ENCODE results near the gene INAFM1.

Gene INAFM1

DNA sequence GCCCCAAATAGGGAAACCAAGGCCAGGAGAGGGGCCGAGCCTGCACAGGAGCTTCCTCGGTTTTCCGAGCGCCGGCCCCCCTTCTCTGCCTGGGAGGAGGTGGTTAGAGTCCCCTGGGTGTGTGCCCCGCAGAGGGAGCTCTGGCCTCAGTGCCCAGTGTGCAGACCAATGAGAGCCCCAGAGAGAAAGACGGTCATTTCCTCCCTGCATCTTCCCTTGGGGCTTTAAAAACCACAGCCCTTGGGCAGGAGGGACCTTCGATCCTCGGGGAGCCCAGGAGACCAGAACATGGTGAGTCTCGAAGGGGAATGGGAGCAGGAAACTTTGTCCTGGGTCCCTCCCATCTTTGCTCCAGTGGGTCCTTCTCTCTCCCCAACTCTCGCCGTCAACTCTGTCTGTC lies 34.9 kb downstream of the INAFM1 start, which contains the start of gene C5AR1:
C5AR1 (plus strand) TSS at position 254 of the 400 bp plus-strand sequence; CDS start at position 289, 35 bp downstream.
- H3K9me3 Mint-ChIP-seq, result no peaks in the 10 kb centered on the region
- no peak for ATAC-seq
- peaks cover 5% of the 10 kb centered on the region for H3K4me1 Mint-ChIP-seq
- no peak for DNase-seq (ENCODE audit: low spot score in 2 of 2)
- H3K27ac Mint-ChIP-seq, result no peak within 1 kb of the TSS
- H3K4me3 Mint-ChIP-seq, result no peak within 1 kb of the TSS
- H3K36me3 Mint-ChIP-seq, result no peaks in the 10 kb centered on the region

DNA sequence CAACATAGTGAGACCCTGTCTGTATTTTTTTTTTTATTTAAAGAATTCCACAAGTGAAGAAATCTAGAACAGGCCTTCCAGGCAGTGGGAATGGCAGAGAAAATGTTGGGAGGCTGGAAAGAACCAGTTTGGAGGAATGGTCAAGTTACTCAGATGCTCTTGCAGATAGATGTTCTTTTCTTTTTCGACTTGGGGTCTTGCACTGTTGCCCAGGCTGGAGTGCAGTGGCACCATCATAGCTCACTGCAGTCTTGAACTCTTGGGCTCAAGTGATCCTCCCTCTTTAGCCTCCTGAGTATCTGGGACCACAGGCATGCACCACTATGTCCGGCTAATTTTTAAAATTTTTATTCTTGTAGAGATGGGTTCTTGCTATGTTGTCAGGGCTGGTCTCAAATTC lies 35.6 kb downstream of the INAFM1 start:
- Mint-ChIP-seq H3K36me3 (no peaks in the 10 kb centered on the region), H3K9me3 (no peaks in the 10 kb centered on the region)

DNA sequence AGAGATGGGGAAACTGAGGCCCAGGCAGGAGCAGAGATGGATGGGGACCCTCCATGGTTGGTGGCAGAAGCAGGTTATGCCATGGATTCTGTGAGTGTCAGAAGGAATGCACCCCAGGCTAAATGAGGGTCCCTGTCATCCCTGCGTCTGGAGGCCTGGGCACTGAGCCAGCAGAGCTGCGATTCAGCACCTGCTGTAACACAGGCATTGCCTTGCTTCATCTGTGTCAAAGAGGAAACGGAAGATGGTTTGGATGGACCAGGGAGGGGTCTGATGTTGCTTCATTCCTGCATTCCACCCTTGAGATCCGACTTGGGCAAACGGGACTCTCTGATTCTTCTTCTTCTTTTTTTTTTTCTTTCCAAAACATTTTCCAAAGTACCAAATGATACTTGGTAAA lies 36.1 kb downstream of the INAFM1 start:
- ATAC-seq (no peak), DNase-seq (ENCODE audit: low spot score in 2 of 2) (no peak)
- Mint-ChIP-seq H3K9me3 (no peaks in the 10 kb centered on the region), H3K36me3 (no peaks in the 10 kb centered on the region), H3K27ac (no peak overlapping the region), H3K4me3 (no peak overlapping the region), H3K4me1 (peaks cover 5% of the 10 kb centered on the region)

More for the DNA sequence above, 35.6 kb downstream of the INAFM1 start:
- Mint-ChIP-seq H3K27ac (no peak overlapping the region), H3K4me3 (no peak overlapping the region), H3K4me1 (peaks cover 4% of the 10 kb centered on the region)
- DNase-seq (ENCODE audit: low spot score in 2 of 2) (no peak), ATAC-seq (no peak)

DNA sequence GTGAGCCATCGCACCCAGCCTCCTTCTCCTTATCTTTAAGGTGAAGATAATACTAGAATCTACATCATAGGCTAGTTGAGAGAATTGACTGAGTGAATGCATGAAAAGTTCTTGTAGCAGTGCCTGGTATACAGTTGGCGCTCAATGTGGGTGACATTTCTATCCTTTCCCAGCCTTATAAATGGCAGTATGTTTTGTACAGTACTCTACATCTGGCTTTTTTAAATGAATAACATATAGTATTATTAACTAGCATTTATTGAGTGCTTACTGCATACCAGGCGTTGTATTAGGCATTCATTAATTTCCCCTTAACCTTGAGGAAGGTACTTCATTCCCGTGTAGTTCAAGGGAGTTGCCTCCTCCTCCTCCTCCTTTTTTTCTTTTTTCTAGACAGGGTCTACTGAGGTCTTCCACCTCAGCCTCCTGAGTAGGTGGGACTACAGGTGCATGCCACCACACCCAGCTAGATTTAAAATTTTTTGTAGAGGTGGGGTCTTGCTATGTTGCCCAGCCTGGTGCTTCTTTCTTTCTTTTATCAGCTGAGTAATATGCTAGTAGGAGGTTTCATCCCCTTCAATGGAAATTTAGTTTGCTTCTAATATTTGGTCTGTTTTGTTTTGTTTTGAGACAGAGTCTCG lies 37.8 kb downstream of the INAFM1 start:
- Mint-ChIP-seq H3K4me1 (peaks cover 5% of the 10 kb centered on the region), H3K4me3 (no peak overlapping the region), H3K27ac (no peak overlapping the region), H3K9me3 (no peaks in the 10 kb centered on the region), H3K36me3 (no peaks in the 10 kb centered on the region)
- DNase-seq (ENCODE audit: low spot score in 2 of 2) (no peak), ATAC-seq (no peak)

DNA sequence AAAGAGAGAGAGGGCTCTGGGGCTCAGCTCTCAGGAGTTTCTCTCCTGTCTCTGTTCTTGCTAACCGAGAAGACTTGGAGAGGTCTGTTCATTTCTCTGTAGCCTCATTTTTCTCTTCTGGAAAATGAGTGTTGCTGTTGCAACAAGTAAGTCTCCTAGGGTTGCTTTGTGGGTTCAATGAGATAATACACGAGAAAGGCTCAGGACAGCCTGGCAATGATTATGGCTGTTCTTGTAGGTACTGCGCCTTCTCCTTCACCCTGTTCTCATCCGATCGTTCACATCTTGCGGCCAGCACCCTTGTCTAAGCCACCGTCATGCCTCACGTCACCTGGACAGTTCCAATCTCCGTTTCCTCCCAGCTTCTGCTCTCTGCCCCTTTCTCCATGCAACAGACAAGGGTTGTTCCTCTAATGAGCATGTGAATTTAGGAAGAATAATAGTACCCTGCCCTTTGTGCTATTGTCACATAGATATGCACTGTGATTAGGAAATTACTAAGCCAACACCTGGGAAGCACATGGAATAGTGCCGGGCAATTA lies 39.1 kb downstream of the INAFM1 start:
- H3K4me1 Mint-ChIP-seq, result peaks cover 5% of the 10 kb centered on the region
- ATAC-seq (no peak), DNase-seq (ENCODE audit: low spot score in 2 of 2) (no peak)
- no peaks in the 10 kb centered on the region for H3K9me3 Mint-ChIP-seq
- no peaks in the 10 kb centered on the region for H3K36me3 Mint-ChIP-seq
- H3K4me3 Mint-ChIP-seq, result no peak overlapping the region
- H3K27ac Mint-ChIP-seq, result no peak overlapping the region

DNA sequence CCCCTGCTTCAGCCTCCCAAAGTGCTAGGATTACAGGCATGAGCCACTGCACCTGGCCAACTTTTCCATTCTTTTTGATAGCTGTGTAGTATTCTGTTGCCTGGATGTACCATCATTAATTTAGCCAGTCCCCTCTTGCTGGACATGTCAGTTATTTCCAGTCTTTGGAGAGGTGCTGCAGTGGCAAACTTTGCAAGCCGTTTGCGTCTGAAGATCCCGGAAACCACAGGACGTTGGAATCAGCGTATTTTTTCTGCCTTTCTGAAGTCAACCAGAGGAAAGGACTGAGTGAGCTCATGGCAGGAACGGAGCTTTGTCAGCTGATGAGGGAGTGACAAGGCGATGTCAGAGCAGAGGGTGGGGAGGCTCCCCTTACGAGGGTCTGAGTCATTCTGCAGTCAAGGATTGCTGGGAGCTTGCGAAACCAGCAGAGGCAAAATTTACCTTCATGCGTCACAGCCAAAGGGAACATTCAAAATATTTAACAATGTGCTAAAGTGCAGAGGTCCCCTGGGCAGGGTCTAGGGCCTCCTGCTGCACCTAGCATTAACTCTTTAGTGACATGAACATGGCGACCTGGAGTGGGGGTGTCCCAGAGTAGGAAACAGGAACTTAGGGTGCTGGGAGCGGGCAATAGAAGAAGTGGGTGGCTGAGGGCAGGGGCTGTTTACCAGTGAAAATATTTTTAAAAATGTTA lies 40.6 kb downstream of the INAFM1 start:
- H3K9me3 Mint-ChIP-seq, result no peaks in the 10 kb centered on the region
- peak; percentile 90 for ATAC-seq

DNA sequence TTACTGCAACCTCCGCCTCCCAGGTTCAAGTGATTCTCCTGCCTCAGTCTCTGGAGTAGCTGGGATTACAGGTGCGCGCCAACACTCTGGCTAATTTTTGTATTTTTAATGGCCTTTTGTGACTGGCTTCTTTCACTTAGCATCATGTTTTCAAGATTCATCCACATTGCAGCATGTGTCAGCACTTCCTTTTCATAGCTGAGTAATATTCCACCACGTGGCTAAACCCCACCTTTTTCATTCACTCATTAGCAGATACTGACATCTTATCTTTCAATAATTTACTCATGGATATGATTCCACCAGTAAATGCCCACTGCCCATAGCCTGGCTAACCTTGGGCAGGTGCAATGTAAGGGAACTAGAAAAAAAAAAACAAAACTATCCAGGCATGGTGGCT lies 41.8 kb downstream of the INAFM1 start:
- peaks cover 5% of the 10 kb centered on the region for H3K4me1 Mint-ChIP-seq
- no peak overlapping the region for H3K27ac Mint-ChIP-seq
- H3K4me3 Mint-ChIP-seq, result no peak overlapping the region
- H3K36me3 Mint-ChIP-seq, result no peaks in the 10 kb centered on the region
- ATAC-seq (no peak), DNase-seq (ENCODE audit: low spot score in 2 of 2) (no peak)
- H3K9me3 Mint-ChIP-seq, result no peaks in the 10 kb centered on the region

More for the DNA sequence above, 40.6 kb downstream of the INAFM1 start:
- peaks cover 5% of the 10 kb centered on the region for H3K4me1 Mint-ChIP-seq
- H3K27ac Mint-ChIP-seq, result no peak overlapping the region
- H3K36me3 Mint-ChIP-seq, result no peaks in the 10 kb centered on the region
- DNase-seq (ENCODE audit: low spot score in 2 of 2), result no peak
- no peak overlapping the region for H3K4me3 Mint-ChIP-seq

DNA sequence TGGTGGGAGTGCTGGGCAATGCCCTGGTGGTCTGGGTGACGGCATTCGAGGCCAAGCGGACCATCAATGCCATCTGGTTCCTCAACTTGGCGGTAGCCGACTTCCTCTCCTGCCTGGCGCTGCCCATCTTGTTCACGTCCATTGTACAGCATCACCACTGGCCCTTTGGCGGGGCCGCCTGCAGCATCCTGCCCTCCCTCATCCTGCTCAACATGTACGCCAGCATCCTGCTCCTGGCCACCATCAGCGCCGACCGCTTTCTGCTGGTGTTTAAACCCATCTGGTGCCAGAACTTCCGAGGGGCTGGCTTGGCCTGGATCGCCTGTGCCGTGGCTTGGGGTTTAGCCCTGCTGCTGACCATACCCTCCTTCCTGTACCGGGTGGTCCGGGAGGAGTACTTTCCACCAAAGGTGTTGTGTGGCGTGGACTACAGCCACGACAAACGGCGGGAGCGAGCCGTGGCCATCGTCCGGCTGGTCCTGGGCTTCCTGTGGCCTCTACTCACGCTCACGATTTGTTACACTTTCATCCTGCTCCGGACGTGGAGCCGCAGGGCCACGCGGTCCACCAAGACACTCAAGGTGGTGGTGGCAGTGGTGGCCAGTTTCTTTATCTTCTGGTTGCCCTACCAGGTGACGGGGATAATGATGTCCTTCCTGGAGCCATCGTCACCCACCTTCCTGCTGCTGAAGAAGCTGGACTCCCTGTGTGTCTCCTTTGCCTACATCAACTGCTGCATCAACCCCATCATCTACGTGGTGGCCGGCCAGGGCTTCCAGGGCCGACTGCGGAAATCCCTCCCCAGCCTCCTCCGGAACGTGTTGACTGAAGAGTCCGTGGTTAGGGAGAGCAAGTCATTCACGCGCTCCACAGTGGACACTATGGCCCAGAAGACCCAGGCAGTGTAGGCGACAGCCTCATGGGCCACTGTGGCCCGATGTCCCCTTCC lies 45.5 kb downstream of the INAFM1 start:
- Mint-ChIP-seq H3K36me3 (no peaks in the 10 kb centered on the region), H3K4me1 (peaks cover 5% of the 10 kb centered on the region), H3K27ac (no peak overlapping the region), H3K4me3 (no peak overlapping the region), H3K9me3 (no peaks in the 10 kb centered on the region)
- no peak for DNase-seq (ENCODE audit: low spot score in 2 of 2)
- ATAC-seq, result no peak

DNA sequence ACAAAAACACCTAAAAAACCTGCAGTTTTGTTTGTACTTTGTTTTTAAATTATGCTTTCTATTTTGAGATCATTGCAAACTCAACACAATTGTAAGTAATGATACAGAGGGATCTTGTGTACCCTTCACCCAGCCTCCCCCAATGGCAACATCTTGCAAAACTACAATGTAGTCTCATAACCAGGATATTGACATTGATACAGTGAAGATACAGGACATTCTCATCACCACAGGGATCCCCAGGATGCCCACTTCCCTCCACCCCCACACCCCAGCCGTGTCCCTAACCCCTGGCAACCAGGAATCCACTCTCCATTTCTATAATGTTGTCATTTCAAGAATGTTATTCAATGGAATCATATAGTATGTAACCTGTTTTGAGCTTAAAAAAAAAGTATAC lies 46.9 kb downstream of the INAFM1 start:
- ATAC-seq (no peak), DNase-seq (ENCODE audit: low spot score in 2 of 2) (no peak)
- Mint-ChIP-seq H3K4me1 (no peaks in the 10 kb centered on the region), H3K27ac (no peak overlapping the region), H3K9me3 (no peaks in the 10 kb centered on the region), H3K36me3 (no peaks in the 10 kb centered on the region), H3K4me3 (no peak overlapping the region)

DNA sequence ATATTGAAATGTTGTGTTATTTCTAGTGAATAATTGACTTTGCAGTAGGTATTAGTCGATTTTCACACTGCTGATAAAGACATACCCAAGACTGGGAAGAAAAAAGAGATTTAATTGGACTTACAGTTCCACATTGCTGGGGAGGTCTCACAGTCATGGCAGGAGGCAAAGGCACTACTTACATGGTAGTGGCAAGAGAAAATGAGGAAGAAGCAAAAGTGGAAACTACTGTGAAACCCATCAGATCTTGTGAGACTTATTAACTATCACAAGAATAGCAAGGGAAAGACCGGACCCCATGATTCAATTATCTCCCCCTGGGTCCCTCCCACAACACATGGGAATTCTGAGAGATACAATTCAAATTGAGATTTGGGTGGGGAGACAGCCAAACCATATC lies 47.4 kb downstream of the INAFM1 start:
- ATAC-seq, result no peak
- Mint-ChIP-seq H3K27ac (no peak overlapping the region), H3K9me3 (no peaks in the 10 kb centered on the region), H3K4me1 (no peaks in the 10 kb centered on the region), H3K36me3 (no peaks in the 10 kb centered on the region), H3K4me3 (no peak overlapping the region)
- no peak for DNase-seq (ENCODE audit: low spot score in 2 of 2)

DNA sequence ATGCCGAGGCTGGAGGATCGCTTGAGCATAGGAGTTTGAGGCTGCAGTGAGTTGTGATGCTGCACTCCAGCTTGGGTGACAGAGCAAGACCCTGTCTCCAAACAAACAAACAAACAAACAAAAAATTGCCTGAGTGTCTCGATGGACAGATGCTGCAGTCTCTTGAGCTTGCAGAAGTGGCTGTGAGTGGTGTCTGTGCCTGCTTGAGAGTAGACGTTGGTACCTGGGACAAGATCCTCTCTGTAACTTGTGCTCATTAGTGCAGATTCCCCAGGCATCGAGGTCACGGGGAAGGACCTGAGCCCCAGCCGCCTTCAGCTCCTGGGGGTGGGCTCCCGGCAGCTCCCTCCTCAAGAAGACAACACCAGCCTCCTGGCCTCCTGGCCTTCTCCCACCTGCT lies 48.7 kb downstream of the INAFM1 start:
- ATAC-seq (no peak), DNase-seq (ENCODE audit: low spot score in 2 of 2) (no peak)
- Mint-ChIP-seq H3K4me1 (no peaks in the 10 kb centered on the region), H3K27ac (no peak overlapping the region), H3K4me3 (no peak overlapping the region), H3K9me3 (no peaks in the 10 kb centered on the region), H3K36me3 (no peaks in the 10 kb centered on the region)

DNA sequence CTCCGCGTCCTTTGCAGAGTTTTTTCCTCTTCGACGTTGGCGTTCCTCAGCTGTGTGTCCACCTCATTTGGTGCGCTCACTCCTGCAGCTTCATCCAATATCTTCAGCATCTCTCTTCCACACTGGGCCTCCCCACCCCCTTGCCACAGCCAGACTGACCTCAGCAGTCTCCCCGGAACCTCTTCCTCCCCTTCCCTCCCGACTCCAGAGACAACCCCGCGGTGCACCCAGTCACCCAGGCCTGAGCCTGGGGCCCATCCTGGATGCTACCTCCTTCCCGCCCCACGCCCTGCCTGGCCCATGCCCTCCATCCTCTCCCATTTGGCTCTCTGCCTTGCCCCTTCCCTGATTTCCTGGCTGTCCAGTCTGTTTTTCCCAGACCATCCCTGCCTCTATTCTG lies 49.2 kb downstream of the INAFM1 start:
- no peak overlapping the region for H3K27ac Mint-ChIP-seq
- H3K9me3 Mint-ChIP-seq, result no peaks in the 10 kb centered on the region

DNA sequence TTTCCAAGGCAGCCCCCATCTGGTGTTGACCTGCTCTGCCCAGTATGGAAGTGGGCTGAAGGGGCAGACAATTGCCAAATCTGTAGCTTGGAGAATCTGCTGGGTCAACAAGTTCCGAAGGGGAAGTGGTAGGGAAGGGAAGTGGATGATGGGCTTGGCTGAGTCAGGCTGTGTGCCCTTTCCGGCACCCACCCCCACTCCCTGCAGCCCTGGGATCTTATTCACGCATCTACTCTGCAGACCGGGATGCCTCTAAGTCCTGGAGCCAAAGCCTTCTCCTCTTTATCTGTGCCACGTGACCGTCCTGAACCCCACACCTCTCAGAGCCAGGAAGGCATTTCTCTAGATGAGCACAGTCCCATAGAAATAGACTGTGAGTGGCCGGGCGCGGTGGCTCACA lies 49.8 kb downstream of the INAFM1 start:
- Mint-ChIP-seq H3K4me1 (no peaks in the 10 kb centered on the region), H3K9me3 (no peaks in the 10 kb centered on the region), H3K36me3 (no peaks in the 10 kb centered on the region), H3K4me3 (no peak overlapping the region), H3K27ac (no peak overlapping the region)
- no peak for ATAC-seq
- DNase-seq (ENCODE audit: low spot score in 2 of 2), result no peak

More for the DNA sequence above, 49.2 kb downstream of the INAFM1 start:
- no peaks in the 10 kb centered on the region for H3K4me1 Mint-ChIP-seq
- no peak overlapping the region for H3K4me3 Mint-ChIP-seq
- ATAC-seq (no peak), DNase-seq (ENCODE audit: low spot score in 2 of 2) (no peak)
- no peaks in the 10 kb centered on the region for H3K36me3 Mint-ChIP-seq
